Measurements from ENCODE around the gene CNTRL.

CNTRL gene

DNA sequence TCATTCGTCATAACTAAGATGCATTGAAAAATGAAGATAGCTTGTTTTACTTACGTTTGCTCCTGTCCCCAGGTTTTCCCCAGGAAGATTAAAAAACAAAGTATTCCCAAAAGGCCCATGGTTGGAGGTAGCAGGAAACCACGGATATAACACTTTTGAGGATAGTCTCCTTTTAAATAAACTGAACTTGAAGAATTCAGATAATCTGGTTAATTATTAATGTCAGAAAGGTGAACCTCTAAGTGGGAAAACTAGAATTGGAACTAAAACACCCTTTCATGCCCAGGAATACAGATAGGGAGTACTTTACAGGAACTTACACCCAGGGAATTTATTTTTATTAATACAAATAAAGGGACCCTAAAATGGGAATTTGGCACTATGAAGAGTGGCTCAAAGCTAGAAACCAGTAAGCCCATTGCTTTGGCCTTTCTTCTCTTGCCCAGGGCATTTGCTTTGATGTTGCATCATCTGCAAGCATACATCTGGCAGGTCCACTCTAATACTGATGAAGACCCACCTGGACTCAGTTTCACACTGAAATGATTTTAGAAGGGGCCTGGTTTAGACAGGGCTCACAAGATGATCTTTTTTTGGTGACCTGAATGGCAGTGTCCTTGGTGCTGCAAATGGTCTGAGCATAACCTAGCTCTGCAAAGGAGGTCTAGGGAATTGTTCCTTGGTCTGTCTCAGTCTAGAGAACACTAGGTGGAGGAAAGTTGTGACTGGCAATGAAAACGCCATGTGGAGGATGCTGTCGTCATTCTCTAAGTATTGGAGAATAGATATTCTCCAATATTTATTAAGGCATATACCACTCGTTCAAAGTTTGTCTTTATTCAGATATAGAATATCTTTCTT is 24.4 kb upstream of the CNTRL start, which contains the start of gene C5:
Gene C5 (minus strand): TSS at position 148 of the 861 bp plus-strand sequence. CDS start 29 bp downstream, at position 119.
- no peak within 1 kb of the TSS for H3K4me3 ChIP-seq (ENCODE audit: low read length)
- H3K4me1 ChIP-seq (ENCODE audit: control insufficient read depth, insufficient read depth, low read length), result no peaks in the 10 kb centered on the region
- H3K9me3 ChIP-seq (replicated peaks; ENCODE audit: low read length), result no peaks in the 10 kb centered on the region
- H3K36me3 ChIP-seq (ENCODE audit: insufficient read depth, low read length), result no peaks in the 10 kb centered on the region
- H3K9ac ChIP-seq (ENCODE audit: low read depth, low read length), result no peak within 1 kb of the TSS
- H3K27me3 ChIP-seq (ENCODE audit: control insufficient read depth, insufficient read depth, low read length), result no peaks in the 10 kb centered on the region
- H3K4me2 ChIP-seq (ENCODE audit: low read length), result no peak within 1 kb of the TSS

DNA sequence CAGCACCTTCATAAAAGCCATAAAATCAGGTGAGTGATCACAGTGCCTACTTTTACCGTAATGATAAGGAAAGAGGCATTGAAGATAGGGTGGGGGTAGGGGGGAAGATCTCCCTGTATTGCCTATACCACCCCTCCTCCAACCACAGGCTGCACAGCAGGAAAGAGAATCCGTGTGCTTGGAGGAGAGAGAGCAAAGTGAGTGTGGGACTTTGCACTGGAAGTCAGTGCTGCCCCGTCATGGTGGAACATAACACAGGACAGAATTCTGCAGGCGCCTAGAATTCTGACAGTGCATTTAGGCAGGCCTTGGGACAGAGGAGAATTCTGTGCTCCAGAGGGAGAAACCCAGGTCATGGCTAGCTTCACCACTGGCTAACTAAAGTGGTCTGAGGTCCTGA is 21.2 kb upstream of the CNTRL start:
- H3K9me3 ChIP-seq (replicated peaks; ENCODE audit: low read length), result no peaks in the 10 kb centered on the region
- no peaks in the 10 kb centered on the region for H3K27me3 ChIP-seq (ENCODE audit: control insufficient read depth, insufficient read depth, low read length)
- H3K9ac ChIP-seq (ENCODE audit: low read depth, low read length), result no peak overlapping the region
- H3K4me2 ChIP-seq (ENCODE audit: low read length), result no peak overlapping the region
- no peaks in the 10 kb centered on the region for H3K36me3 ChIP-seq (ENCODE audit: insufficient read depth, low read length)
- no peak overlapping the region for H3K4me3 ChIP-seq (ENCODE audit: low read length)
- H3K4me1 ChIP-seq (ENCODE audit: control insufficient read depth, insufficient read depth, low read length), result no peaks in the 10 kb centered on the region

DNA sequence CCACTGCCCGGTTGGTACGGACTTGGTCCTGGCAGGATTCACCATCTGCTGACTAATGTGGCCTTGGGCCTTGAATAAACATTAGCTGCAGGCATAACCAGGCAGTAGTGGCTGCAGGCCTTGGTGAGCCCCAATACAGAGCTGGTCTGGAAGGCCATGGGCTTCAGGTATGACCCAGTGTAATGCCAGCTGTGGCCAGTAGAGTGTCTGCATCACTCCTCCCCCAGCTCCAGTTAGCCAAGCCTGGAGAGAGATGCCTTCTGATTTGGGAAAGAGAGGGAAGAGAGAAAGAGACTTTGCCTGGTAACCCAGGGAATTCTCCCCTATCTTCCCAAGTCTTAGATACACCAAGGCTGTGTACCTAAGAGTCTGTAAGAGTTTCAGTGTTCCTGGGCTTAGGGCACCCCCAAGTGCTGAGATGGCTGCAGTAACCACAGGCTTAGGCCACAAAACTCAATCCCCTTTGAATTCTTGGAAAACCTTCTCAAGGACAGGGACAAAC is 19.1 kb upstream of the CNTRL start:
- no peaks in the 10 kb centered on the region for H3K27me3 ChIP-seq (ENCODE audit: control insufficient read depth, insufficient read depth, low read length)
- no peaks in the 10 kb centered on the region for H3K9me3 ChIP-seq (replicated peaks; ENCODE audit: low read length)
- no peaks in the 10 kb centered on the region for H3K4me1 ChIP-seq (ENCODE audit: control insufficient read depth, insufficient read depth, low read length)
- no peaks in the 10 kb centered on the region for H3K36me3 ChIP-seq (ENCODE audit: insufficient read depth, low read length)
- no peak overlapping the region for H3K9ac ChIP-seq (ENCODE audit: low read depth, low read length)
- no peak overlapping the region for H3K4me3 ChIP-seq (ENCODE audit: low read length)
- H3K4me2 ChIP-seq (ENCODE audit: low read length), result no peak overlapping the region

GRCh38 chr9:121057821-121058220 is 16.9 kb upstream of the CNTRL start:
- Histone ChIP-seq H3K9ac (ENCODE audit: low read depth, low read length) (no peak overlapping the region), H3K9me3 (replicated peaks; ENCODE audit: low read length) (no peaks in the 10 kb centered on the region), H3K27me3 (ENCODE audit: control insufficient read depth, insufficient read depth, low read length) (no peaks in the 10 kb centered on the region), H3K4me3 (ENCODE audit: low read length) (no peak overlapping the region), H3K4me1 (ENCODE audit: control insufficient read depth, insufficient read depth, low read length) (no peaks in the 10 kb centered on the region), H3K36me3 (ENCODE audit: insufficient read depth, low read length) (no peaks in the 10 kb centered on the region), H3K4me2 (ENCODE audit: low read length) (no peak overlapping the region)

DNA sequence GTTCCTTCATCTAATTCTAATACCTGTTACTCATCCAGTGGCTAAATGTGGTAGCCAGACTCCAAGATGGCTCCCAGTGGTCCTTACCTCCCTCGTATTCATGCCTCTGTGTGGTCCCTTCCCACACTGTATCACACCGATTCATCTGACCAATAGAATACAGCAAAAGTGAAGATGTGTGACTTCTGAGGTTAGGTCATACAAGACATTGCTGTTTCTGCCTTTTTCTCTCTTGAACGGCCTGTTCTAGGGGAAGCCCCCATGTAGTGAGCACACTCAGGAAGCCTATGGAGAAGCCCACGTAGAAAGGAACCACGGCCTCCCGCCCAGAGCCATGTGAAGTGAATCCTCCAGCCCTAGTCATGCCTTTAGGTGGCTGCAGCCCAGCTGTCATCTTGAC is 15.2 kb upstream of the CNTRL start:
- no peak overlapping the region for H3K4me2 ChIP-seq (ENCODE audit: low read length)
- H3K27me3 ChIP-seq (ENCODE audit: control insufficient read depth, insufficient read depth, low read length), result no peaks in the 10 kb centered on the region
- H3K9ac ChIP-seq (ENCODE audit: low read depth, low read length), result no peak overlapping the region
- no peaks in the 10 kb centered on the region for H3K9me3 ChIP-seq (replicated peaks; ENCODE audit: low read length)
- H3K36me3 ChIP-seq (ENCODE audit: insufficient read depth, low read length), result no peaks in the 10 kb centered on the region
- no peaks in the 10 kb centered on the region for H3K4me1 ChIP-seq (ENCODE audit: control insufficient read depth, insufficient read depth, low read length)
- no peak overlapping the region for H3K4me3 ChIP-seq (ENCODE audit: low read length)

DNA sequence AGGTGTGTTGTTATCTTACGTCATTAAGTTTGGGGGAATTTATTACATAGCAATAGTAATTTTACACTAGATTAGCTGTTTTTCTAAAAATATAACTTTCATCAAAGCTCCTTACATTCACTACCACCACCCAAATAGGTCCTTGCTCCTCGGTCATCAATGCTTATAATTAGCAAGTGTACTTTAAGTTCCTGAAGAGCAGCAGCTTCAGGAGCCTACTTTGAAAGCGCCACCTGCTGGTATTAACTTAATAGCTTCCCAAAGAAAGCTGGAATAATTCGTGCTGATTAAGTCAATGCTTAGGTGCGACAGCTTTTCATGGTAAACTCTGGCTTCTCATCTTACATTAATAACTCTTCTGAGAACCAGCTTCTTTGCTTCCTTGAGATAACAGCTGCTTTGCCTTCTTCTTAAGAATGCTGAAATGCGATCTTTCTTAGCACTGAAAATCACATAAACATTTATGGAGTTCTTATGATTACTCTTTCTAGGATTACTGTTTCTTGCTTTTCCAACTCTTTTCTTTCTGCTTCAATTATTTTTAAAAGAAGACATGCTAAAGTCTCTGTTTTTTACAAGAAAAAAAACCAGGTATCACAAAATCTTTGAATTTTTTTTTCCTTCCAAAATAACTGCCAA is 14.6 kb upstream of the CNTRL start:
- no peak overlapping the region for H3K9ac ChIP-seq (ENCODE audit: low read depth, low read length)
- H3K36me3 ChIP-seq (ENCODE audit: insufficient read depth, low read length), result no peaks in the 10 kb centered on the region
- H3K9me3 ChIP-seq (replicated peaks; ENCODE audit: low read length), result no peaks in the 10 kb centered on the region
- H3K4me2 ChIP-seq (ENCODE audit: low read length), result peak overlapping the region; percentile 23
- no peak overlapping the region for H3K4me3 ChIP-seq (ENCODE audit: low read length)
- no peaks in the 10 kb centered on the region for H3K4me1 ChIP-seq (ENCODE audit: control insufficient read depth, insufficient read depth, low read length)
- no peaks in the 10 kb centered on the region for H3K27me3 ChIP-seq (ENCODE audit: control insufficient read depth, insufficient read depth, low read length)

GRCh38 chr9:121066850-121067249 is 7.9 kb upstream of the CNTRL start:
- Histone ChIP-seq H3K4me1 (ENCODE audit: control insufficient read depth, insufficient read depth, low read length) (no peaks in the 10 kb centered on the region), H3K36me3 (ENCODE audit: insufficient read depth, low read length) (no peaks in the 10 kb centered on the region), H3K9ac (ENCODE audit: low read depth, low read length) (no peak overlapping the region), H3K4me2 (ENCODE audit: low read length) (no peak overlapping the region), H3K27me3 (ENCODE audit: control insufficient read depth, insufficient read depth, low read length) (no peaks in the 10 kb centered on the region), H3K4me3 (ENCODE audit: low read length) (no peak overlapping the region), H3K9me3 (replicated peaks; ENCODE audit: low read length) (no peaks in the 10 kb centered on the region)

- no peak overlapping the region for H3K9ac ChIP-seq (ENCODE audit: low read depth, low read length)
- H3K36me3 ChIP-seq (ENCODE audit: insufficient read depth, low read length), result no peaks in the 10 kb centered on the region
- H3K9me3 ChIP-seq (replicated peaks; ENCODE audit: low read length), result no peaks in the 10 kb centered on the region
- H3K4me2 ChIP-seq (ENCODE audit: low read length), result no peak overlapping the region
- no peak overlapping the region for H3K4me3 ChIP-seq (ENCODE audit: low read length)
- H3K27me3 ChIP-seq (ENCODE audit: control insufficient read depth, insufficient read depth, low read length), result no peaks in the 10 kb centered on the region
- peaks cover 6% of the 10 kb centered on the region for H3K4me1 ChIP-seq (ENCODE audit: control insufficient read depth, insufficient read depth, low read length)
Measured at GRCh38 chr9:121067640-121068039, 7.1 kb upstream of the CNTRL start.

GRCh38 chr9:121069396-121069795 is 5.4 kb upstream of the CNTRL start:
- Histone ChIP-seq H3K9me3 (replicated peaks; ENCODE audit: low read length) (no peaks in the 10 kb centered on the region), H3K27me3 (ENCODE audit: control insufficient read depth, insufficient read depth, low read length) (no peaks in the 10 kb centered on the region), H3K4me1 (ENCODE audit: control insufficient read depth, insufficient read depth, low read length) (peaks cover 24% of the 10 kb centered on the region), H3K4me3 (ENCODE audit: low read length) (no peak overlapping the region), H3K4me2 (ENCODE audit: low read length) (no peak overlapping the region), H3K9ac (ENCODE audit: low read depth, low read length) (no peak overlapping the region), H3K36me3 (ENCODE audit: insufficient read depth, low read length) (no peaks in the 10 kb centered on the region)

DNA sequence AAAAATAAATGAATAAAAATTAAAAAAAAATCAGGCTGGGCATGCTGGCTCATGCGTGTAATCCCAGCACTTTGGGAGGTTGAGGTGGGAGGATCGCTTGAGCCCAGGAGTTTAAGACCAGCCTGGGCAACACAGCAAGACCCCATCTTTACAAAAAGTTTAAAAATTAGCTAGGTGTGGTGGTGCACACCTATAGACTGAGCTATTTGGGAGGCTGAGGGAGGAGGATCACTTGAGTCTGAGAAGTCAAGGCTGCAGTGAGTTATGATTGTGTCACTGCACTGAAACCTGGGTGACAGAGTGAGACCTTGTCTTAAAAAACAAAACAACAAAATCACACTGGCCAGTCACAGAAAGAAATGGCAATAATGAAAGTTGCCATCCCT is 3.4 kb upstream of the CNTRL start:
- H3K36me3 ChIP-seq (ENCODE audit: insufficient read depth, low read length), result no peaks in the 10 kb centered on the region
- H3K9ac ChIP-seq (ENCODE audit: low read depth, low read length), result peak overlapping the region; percentile 62
- no peaks in the 10 kb centered on the region for H3K27me3 ChIP-seq (ENCODE audit: control insufficient read depth, insufficient read depth, low read length)
- H3K4me3 ChIP-seq (ENCODE audit: low read length), result peak overlapping the region; percentile 66
- H3K9me3 ChIP-seq (replicated peaks; ENCODE audit: low read length), result no peaks in the 10 kb centered on the region
- H3K4me1 ChIP-seq (ENCODE audit: control insufficient read depth, insufficient read depth, low read length), result peaks cover 30% of the 10 kb centered on the region
- peak overlapping the region; percentile 84 for H3K4me2 ChIP-seq (ENCODE audit: low read length)

DNA sequence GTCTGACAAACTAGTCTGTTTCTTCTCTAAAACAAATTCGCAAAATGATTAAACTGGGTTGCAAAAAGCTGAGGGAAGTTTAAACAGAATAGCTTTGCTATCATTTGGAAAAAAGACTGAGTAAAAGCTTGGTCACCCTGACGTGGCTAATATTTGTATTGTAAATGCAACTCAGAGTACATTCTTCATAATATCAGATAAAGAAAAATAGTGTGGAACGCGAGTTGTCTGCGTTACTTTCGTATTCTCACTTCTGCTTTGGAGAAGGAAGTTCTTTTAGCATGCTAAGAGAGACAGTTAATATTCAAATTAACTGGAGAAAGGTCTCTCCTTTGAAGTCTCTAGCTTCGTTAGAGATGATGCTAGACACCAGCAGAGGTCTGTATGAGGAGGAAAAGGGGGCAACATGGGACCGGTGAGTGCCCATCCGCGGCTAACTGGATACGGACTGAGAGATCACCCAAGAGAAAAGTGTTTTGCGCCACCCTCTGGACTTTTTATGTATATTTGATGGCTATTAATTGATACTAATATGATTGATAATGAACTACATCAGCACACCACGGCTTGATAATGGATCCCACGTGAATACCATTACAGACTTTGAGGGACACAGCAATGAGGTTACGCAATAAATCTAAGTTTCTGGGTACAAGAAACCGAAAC is 2.9 kb upstream of the CNTRL start:
- H3K9ac ChIP-seq (ENCODE audit: low read depth, low read length), result peak overlapping the region; percentile 62
- peaks cover 30% of the 10 kb centered on the region for H3K4me1 ChIP-seq (ENCODE audit: control insufficient read depth, insufficient read depth, low read length)
- no peaks in the 10 kb centered on the region for H3K27me3 ChIP-seq (ENCODE audit: control insufficient read depth, insufficient read depth, low read length)
- peak overlapping the region; percentile 66 for H3K4me3 ChIP-seq (ENCODE audit: low read length)
- H3K9me3 ChIP-seq (replicated peaks; ENCODE audit: low read length), result no peaks in the 10 kb centered on the region
- peak overlapping the region; percentile 84 for H3K4me2 ChIP-seq (ENCODE audit: low read length)
- no peaks in the 10 kb centered on the region for H3K36me3 ChIP-seq (ENCODE audit: insufficient read depth, low read length)
